ENCODE results near the gene DAPK3.
A peak's percentile ranks its signal among the peaks of the same experiment; 100 is the strongest.

DAPK3 gene

DNA sequence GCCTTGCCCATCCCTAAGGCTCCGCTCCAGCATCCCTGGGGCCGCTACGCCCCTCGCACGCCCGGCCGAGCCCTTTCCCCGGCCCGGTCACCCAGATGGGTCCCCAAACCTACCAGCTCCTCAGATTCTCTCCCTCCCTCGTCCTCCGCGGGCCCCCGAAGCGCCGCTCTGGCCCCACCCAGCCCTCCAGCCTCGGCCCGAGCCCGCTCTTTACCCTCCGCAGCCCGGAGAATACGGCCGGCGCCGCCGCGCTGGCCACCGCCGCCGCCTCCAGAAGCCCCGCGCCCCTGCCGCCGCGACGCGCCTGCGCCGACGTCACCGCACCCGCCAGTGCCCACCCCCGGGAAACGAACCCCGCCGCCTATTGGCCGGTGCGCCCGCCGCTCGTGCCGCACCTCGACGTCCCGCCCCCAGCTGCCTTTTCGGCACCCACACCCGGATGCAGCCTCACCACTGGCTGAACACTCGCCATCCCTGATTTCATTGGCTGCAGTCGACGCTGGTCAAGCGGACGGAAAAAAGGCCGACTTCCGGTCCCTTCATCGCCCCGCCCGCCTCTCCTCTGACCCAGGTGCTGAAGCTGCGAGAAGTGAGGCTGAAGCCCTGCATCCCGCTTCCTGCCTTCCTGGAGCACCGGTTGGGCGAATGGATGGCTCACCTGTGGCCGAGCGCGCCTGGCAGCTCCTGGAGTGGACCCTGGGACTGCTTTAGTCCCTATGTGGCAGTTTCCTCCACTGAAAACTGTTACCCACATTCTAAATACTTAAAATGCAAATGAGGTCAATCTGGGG lies at the start of gene DAPK3:
TSS of gene DAPK3 (minus strand) at position 292 of the 791 bp plus-strand sequence. CDS start 1,364 bp downstream, outside the sequence.
- TF ChIP-seq ZFX (IDR thresholded peaks at IDR 0.05) (no peak), CTCF (conservative IDR thresholded peaks at IDR 0.05) (no peak)
- peak within 1 kb of the TSS; percentile 82 for H3K27ac ChIP-seq

- no peak overlapping the region for H3K27ac ChIP-seq
- TF ChIP-seq ZFX (IDR thresholded peaks at IDR 0.05) (no peak), CTCF (conservative IDR thresholded peaks at IDR 0.05) (no peak)
These were observed 48.7 kb upstream of the DAPK3 start for GRCh38 chr19:4019578-4019977.

DNA sequence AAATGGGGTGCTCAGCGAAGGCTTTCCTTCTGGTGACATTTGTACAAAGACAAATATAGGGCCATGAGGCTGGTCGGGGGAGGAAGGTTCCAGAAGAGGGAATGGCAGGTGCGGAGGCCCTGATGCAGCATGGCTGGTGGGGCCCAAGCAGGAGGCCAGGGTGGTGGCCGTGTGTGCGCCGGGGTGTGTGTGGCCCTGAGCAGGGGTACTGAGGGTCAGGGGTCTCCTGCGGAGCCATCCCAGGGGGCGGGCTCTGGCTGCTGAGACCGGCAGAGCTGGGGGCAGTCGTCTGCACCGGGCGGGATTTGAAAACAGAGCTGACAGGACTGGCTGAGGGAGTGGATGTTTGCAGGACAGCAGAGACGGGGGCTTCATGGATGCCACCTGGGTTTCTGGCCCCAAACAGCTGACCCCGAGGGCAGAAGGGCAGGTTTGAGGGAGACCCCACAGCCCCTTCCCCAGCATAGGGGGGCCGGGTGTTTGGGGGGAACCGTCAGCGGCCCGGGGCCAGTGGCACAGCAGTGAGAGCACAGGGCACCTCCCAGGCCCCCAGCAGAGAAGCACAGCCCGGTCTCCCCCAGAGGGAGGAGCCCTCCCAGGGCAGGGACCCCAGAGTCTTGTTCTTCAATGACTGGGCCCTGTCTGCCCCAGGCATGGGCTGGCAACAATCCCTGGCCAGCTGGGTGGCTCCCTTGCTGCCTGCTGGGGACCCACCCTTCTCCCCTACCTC lies 48.0 kb upstream of the DAPK3 start:
- TF ChIP-seq ZFX (IDR thresholded peaks at IDR 0.05) = no peak
- no peak for TF ChIP-seq CTCF (conservative IDR thresholded peaks at IDR 0.05)

DNA sequence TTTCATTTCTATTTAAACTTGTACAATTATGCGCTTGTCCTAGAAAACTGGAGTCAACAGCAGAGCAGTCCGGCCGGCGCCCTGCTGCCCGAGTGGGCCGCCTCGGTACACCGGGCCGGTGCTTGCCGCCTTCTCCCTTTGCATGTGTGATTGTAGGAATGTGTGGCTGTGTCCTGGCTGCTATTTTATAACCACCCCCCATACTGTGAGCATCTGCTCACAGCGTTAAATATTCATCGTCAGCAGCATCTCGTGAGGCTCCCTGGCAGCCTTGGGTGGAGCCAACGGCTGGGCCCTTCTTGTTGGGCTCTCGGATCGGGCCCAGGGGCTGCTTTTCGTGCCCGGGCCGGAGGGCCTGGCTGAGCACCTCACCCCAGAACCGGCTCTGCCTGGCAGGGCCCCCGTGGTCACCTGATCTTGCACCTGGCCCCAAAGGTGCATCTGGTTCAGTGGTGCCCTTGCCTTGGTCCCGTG lies 47.3 kb upstream of the DAPK3 start:
- TF ChIP-seq ZFX (IDR thresholded peaks at IDR 0.05) = no peak
- no peak for TF ChIP-seq CTCF (conservative IDR thresholded peaks at IDR 0.05)
- H3K27ac ChIP-seq = no peak overlapping the region

More for the DNA sequence above, 48.0 kb upstream of the DAPK3 start:
- no peak overlapping the region for H3K27ac ChIP-seq

DNA sequence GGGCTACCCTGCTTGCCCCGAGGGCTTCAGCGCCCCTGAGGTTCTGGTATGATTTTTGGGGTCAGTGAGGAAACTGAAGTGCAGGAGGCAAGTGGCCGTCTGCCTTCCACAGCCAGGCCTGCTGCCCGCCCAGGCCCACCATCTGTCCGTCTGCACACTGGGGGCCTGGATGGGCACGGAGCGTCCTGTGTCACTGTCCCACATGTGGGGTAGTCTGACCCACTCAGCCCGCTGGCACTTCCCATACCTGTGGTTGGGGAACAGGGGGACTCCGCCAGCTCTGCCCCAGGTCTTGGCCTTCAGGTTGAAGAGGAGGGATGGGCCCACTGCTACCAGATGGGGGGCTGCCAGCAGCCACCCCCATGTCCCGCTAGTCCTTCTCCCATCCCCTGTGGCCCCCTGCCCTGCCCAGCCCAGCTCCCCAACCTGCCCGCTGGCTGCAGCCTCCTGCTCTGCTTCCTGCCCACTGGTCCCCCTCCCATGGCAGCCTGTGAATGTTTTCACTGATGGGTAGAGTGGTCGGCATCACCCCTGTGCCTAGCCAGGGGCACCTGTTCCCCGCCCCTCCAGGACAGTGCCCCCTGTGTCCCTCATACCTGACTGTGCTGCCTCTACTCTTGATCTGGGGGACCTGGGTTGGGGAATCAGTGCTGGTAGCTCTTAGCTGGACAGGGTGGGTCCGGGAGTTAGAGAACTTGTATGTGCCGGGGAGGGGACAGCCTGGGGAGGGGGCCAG lies 46.2 kb upstream of the DAPK3 start:
- TF ChIP-seq CTCF (conservative IDR thresholded peaks at IDR 0.05) (no peak), ZFX (IDR thresholded peaks at IDR 0.05) (no peak)

DNA sequence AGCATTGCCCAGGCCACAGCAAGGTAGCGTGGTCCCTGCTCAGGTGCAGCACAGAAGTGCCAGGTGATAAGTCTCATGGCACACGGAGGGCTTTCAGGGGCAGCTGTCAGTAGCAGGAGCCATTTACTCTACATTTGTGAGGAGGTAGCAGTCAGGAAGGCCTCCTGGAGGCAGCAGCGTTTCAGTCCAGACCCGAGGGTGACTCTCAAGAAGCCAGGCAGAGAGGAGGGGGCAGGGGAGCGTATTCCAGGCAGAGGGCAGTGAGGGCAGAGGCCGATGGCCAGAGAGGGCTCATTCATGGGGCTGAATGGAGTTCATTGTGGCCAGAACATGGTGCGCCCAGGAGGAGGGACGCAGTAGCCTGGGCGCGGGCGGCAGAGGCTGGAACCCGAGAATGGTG lies 45.6 kb upstream of the DAPK3 start:
- H3K27ac ChIP-seq = no peak overlapping the region
- TF ChIP-seq CTCF (conservative IDR thresholded peaks at IDR 0.05) (no peak), ZFX (IDR thresholded peaks at IDR 0.05) (no peak)

More for the DNA sequence above, 46.2 kb upstream of the DAPK3 start:
- H3K27ac ChIP-seq = no peak overlapping the region
